Measurements from ENCODE around the gene PIAS2.

DNA sequence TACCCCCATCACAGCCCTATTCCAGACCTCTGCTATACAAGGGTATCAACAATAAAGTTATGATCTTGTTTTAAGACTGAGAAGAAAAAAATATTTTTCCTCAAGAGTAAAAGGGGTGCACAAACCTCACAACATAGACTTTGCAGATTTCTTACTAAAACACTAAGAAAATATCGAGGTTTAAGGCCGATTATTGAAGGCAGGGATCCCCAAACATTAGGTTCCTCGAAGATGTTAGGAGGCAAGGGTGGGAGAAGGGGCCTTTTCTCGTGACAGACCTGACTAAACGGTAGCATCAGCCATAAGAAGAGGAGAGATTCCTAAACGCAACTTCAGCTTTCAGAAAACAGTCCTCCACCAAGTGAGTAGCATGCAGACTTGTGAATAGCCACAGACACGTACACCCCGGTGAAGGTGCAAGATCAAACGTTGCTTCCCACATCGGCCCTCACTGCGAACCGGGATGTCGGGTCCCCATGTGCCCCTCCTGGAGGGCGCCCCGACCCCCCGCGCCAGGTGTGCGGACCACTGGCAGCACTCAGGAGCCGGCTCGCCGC lies 678 bp downstream of the PIAS2 start:
- TF ChIP-seq CTCF (IDR thresholded peaks at IDR 0.05) (no peak), POLR2A (IDR thresholded peaks at IDR 0.05) (no peak)

All from suprapubic skin (tissue), 3 donors.